ENCODE measurements around the gene C1orf174.

The C1orf174 gene

DNA sequence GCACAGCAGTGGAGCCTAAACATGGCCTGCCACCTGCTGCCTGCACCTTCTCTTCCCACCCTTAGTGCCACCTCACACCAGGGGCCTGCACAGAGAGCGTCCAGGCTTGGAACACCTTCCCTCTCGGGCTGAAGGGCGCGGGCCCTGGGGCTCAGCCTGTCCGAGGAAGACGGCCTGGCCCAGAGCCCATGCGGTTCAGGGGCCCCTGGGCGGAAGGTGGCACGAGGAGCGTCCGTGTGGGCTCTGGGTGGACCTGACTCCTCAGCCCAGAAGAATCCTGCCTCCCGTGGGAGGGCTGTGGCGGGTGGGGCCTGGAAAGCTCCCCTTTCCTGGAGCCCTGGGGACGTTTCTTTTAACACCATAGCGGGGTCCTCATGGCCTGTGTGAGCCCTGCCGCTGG, 23.4 kb downstream of the C1orf174 start:
- DNase-seq (ENCODE audit: extremely low read depth in 1 of 2, low read depth in 1 of 2): no peak

DNA sequence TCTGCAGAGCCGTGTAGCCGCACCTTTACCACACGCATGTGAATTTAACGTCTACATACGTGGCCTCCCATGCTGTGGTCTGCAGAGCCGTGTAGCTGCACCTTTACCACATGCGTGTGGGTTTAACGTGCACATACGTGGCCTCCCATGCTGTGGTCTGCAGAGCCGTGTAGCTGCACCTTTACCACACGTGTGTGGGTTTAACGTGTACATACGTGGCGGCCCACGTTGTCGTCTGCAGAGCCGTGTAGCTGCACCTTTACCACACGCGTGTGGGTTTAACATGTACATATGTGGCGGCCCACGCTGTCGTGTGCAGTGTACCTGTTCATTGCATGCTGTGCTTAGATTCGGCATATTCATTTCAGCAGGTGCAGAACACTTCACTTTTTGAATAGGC, 25.3 kb downstream of the C1orf174 start:
- DNase-seq (ENCODE audit: extremely low read depth in 1 of 2, low read depth in 1 of 2): no peak

DNA sequence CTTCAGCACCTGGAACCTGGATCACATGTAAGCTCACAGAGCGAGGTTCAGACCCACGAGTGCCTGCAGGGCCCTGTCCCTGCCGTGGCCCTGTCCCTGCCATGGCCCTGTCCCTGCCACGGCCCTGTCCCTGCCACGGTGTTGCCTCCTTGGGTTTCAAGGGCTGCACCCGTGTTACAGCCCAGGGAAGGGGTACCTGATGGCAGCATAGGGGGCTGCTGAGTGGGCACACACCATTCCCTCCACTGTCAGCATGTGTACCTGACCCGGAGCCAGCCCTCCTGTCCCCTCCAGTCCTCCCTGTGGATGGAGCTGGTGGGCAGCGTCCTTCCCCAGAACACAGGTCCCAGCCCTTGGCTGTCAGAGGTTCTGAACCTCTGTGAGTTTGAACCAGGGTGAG, 27.5 kb downstream of the C1orf174 start:
- no peak for DNase-seq (ENCODE audit: extremely low read depth in 1 of 2, low read depth in 1 of 2)

DNA sequence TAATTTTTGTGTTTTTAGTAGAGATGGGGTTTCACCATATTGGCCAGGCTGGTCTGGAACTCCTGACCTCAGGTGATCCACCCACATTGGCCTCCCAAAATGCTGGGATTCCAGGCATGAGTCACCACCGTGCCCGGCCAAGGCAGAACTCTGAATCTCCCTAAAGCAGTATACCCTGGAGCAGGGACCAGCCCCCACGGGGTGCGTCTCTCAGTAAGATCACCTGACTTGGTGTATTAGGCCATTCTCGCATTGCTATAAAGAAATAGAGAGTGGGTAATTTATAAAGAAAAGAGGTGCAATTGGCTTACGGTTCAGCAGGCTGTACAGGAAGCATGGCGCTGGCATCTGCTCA, 28.6 kb downstream of the C1orf174 start:
- no peak for DNase-seq (ENCODE audit: extremely low read depth in 1 of 2, low read depth in 1 of 2)

DNA sequence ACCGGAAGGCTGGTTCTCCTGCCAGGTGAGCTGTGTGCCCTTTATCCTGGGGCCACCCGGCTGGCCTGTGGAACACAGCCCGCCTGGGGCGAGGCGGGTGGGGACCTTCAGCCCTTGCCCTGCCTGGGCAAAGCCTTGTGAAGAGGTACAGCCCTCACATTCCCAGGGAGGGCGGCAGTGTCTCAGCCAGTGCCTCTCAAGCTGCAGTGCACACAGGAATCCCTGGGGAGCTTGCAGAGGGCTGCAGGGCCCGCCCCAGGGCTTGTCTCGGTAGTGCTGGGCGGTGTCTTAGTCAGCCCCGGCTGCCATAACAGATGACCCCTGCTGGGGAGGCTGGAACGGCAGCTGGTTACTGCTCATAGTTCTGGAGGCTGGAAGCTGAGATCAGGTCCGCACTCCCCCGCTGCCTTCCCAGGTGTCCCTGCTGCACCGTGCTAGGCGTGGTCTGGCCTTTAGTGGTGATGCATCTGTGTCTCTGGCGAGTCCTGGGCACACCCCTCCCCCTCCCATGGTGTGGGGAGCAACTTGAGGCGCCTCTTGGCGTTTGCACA, 30.2 kb downstream of the C1orf174 start:
- no peak for DNase-seq (ENCODE audit: extremely low read depth in 1 of 2, low read depth in 1 of 2)

DNA sequence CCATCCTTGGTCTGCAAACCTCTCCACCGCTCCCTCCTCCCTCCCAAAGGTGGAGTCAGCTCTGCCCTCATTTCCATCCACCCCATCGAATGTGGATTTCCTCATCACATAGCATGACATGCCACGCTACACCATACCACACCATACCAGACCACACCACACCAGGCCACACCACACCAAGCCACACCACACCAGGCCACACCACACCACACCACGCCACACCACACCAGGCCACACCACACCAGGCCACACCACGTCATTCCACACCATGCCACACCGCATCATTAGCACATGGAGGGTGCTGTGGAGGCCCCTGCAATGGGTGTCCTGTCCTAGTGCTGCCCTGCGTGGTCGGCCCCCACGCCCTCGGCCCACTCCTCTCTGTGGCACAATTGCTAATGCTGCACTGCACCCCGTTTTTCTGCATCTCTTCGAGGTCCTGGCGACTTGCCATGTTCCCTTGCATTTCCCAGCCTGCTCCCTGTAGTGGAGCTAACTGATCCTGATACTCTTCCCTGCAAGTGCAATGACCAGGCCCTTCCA, 31.5 kb downstream of the C1orf174 start:
- DNase-seq (ENCODE audit: extremely low read depth in 1 of 2, low read depth in 1 of 2): no peak

DNA sequence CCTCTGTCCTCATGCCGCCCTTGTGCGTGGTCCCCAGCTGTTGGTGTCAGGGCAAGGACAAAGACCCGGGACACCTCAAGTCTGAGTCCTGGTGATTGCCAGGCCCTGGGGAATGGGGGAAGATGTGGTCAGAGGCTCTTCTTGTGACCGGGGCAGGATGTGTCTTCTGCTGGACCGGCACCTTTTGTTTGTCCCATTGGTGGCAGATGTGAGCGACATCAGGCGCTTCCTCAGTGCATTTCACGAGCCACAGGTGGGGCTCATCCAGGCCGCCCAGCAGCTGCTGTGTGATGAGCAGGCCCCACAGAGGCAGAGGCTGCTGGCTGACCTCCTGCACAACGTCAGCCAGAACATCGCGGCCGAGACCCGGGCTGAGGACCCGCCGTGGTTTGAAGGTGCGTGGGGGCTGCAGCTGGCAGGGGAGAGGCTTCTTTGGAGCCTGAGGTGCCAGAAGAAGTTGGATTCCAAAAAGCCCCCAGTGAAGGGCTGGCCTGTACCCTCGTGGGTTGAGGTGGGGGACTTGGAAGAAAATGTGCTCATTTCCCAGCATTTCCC, 34.4 kb downstream of the C1orf174 start:
- no peak for DNase-seq (ENCODE audit: extremely low read depth in 1 of 2, low read depth in 1 of 2)

DNA sequence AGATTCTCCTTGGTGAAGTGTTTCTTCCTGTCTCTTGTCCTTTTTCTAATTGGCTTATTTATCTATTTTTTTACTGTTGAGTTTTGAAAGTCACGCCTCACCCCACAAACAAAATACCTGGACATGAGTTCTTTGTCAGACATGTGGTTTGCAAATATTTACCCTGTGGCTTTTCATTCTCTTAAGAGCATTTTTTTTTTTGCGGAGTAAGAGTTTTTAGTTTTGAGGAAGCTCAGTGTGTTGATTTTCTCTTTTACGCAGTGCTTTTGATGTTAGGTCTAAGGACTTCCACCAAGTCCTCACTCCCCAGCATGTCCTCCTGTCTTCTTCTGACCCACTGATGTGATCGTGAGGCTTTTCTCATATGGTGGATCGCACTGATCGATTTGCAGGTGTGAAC, 35.2 kb downstream of the C1orf174 start:
- no peak for DNase-seq (ENCODE audit: extremely low read depth in 1 of 2, low read depth in 1 of 2)

DNA sequence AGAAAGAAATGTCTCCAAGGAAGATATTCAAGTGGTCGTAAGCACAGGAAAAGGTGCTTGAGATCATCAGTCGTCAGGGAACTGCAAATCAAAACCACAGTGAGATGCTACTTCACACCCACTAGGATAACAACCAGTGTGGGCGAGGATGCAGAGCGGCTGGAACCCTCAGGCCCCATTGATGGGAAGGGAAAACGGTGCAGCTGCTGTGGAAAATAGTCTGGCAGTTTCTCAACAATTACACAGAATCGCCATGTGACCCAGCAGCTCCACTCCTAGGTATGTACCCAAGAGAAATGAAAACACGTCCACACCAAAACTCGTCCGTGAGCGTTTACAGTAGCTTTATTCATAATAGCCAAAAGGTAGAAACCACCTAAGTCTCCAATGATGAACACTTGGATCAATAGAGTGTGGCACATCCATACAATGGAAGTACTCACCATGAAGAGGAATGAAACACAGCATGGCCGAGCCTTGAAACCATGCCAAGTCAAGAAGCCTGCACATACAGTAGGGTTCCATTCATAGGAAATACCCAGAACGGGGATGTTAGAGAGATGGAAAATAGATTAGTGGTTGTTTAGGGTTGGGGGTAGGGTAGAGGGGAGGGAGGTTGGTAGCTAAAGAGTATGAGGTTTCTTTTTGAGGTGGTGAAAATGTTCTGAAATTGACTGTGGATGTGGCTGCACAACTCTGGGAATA, 36.7 kb downstream of the C1orf174 start:
- DNase-seq (ENCODE audit: extremely low read depth in 1 of 2, low read depth in 1 of 2): no peak

DNA sequence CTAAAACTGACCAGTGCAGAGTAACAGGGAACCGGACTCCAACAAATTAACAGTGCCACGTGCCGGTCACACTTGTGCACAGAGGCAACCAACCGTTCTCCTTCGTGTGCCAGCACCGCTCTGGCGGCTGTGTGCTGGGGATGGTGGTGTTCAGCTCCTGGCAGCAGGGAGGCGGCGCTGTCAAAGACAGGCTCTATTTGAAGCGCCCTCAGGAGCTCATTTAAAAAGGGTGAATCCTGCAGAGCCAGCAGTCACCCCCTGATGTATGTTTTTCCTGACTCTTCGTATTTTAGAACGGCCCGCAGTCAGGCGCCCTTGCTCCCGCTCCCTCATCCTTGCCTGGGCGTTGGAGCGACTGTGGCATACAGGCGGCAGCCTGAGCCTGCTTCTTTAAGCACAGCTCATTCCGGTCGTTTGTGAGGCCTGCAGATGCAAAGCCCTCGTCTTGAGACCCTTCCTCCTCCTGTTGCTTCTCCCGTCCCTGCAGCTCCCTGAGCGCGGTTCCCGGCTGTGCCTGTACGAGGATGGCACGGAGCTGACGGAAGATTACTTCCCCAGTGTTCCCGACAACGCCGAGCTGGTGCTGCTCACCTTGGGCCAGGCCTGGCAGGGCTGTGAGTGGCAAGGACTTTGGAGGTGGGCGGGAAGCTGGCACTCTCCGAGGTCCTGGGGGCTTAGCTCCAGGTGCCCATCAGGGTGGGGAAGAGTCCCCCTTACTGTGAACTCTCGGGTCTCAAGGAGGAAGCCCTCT, 41.7 kb downstream of the C1orf174 start:
- no peak for DNase-seq (ENCODE audit: extremely low read depth in 1 of 2, low read depth in 1 of 2)

DNA sequence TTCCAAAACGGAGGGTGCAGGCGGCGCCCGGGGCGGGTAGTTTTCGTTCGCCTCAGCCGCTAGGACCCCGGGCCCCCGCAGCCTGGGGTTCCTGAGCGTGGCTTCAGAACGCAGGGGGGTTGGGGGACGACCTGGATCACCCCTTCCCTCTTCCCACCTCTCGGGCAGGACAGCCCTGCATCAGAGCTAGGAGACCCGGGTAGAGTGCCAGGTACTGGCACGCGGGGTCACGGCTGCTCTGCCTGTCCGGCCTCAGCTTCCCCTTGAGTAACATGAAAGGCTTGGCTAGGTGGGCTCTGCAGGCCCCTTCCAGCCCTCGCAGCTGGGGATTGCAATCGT, 42.3 kb downstream of the C1orf174 start:
- DNase-seq (ENCODE audit: extremely low read depth in 1 of 2, low read depth in 1 of 2): no peak

DNA sequence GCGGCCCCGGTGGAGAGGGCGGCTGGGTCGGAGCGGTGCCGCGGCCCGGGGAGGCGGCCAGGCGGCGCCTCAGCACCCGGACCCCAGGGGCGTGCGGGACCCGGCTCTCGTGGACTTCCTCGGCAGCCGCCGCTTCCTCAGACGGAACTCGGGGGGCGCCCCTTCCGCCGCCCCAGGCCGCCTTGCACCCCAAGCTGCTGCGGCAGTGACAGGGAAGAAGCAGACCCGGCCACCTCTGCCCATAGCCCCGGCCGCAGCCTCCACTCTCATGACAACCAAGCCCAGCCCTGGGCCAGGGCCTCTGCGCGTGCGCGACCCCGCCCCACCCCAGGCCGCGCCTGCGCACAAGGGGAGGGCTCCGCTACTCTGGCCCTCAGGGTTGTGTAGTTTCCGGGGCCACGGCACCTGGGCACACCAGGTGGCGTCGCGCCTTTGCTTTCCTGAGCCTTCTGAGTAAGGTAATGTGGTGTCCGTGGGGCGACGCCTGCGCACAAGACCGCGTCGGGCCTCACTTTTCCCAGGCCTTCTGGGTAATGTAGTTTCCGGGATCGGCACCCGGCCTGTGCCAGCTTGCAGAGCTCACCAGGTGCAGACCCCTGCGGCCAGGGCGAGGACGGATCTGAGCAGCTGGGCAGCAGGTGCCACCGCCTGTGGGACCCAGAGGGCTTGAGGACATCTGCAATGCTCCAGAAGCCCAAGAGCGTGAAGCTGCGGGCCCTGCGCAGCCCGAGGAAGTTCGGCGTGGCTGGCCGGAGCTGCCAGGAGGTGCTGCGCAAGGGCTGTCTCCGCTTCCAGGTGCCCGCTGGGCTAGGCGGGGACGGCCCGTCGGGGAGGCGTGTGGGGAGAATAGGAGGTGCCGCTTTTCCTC, 42.9 kb downstream of the C1orf174 start, which contains the start of the genes CEP104 and DFFB:
Gene CEP104, minus strand, starts transcription at position 289 of the 868 bp plus-strand sequence. CDS start 4,804 bp downstream, outside the sequence.
Gene DFFB, plus strand, starts transcription at position 554 of the 868 bp plus-strand sequence. Its CDS starts 128 bp downstream, at position 682.
- DNase-seq (ENCODE audit: extremely low read depth in 1 of 2, low read depth in 1 of 2): peak; percentile 89 to 93

DNA sequence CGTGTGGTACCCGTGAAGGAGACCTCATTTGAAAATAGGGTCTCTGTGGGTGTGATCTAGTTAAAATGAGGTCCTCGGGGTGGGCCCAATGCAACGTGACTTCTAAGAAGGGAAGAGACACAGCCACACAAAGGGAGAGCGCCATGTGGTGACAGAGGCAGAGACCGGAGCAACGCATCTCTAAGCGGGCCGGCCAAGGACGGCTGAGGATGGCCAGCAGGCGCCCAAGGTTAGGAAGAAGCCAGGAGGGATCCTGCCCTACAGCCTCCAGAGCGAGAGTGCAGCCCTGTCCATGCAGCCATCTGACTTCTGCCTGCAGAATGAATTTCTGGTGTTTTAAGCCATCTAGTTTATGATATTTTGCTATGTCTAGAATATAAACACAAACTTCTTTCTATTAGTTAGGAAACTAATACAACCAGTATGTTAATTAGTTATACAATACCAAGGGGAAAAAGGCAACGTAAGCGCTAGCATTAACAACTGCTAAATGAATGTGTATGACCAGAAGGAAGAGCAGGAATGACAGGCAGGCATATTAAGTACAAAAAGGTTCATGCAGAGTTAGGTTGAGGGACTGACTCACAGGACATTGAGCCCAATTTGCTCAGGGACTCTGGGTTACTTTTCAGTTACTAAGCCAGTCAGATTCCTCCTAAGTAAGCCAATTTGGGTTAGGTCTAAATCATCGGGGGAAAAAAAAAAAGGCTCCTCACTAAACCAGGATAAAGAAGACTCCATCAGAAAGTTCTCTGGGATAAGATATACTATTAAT, 47.2 kb downstream of the C1orf174 start:
- DNase-seq (ENCODE audit: extremely low read depth in 1 of 2, low read depth in 1 of 2): no peak

DNA sequence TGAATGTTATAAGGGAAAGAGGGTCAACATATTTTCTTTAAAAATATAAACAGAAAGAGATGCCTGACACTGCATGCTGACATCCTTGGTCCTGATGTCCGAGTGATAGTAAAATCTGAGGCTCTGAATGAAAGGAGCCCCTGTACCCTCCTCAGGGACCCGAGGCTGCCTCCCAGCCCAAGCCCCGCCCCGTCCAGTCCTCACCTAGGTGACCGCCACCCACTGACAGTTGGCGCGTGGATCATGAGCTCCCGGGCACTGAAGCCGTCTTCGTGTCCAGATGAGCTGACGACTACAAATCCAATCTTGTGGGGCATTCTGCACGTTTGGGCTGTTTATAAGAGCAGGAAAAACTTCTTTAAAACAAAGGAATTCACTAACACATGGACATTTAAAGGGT, 48.0 kb downstream of the C1orf174 start:
- no peak for DNase-seq (ENCODE audit: extremely low read depth in 1 of 2, low read depth in 1 of 2)

DNA sequence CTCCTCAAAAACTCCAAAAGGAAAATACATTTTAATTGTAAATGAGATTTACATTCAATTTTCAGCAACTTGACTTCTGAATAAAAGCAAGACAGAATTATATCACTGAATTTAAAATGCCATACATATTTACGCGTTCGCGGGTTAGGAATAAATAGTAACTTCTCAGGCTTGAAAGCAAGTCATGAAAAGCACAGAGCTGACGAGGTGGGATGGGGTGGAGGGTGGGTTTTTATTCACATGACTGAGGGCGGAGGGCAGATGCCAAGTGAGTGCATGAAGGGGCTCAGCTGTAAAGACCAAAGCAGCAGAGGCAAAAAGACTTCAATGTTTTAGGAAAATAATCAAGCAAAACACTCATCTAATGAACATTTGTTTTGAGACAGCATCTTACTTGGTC, 48.8 kb downstream of the C1orf174 start:
- no peak for DNase-seq (ENCODE audit: extremely low read depth in 1 of 2, low read depth in 1 of 2)

DNA sequence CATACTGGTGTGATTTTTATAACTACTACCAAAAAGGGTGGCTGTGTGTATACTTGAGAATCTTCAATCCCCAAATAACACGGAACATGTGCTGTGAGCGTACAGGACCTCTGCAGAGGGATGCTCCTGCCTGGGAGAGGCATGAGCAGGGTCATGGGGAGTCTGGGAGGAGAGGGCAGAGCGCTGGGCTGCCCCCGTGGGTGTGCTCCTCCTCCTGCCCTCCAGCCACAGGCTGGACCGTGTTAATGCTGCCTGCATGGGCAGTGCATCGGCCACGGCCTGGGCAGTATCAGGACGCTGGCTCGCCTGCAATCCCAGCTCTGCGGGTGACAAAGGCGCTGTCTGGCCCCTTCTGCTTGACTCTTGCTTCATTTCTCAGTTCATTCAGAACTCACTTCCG, 49.2 kb downstream of the C1orf174 start:
- DNase-seq (ENCODE audit: extremely low read depth in 1 of 2, low read depth in 1 of 2): no peak

DNA sequence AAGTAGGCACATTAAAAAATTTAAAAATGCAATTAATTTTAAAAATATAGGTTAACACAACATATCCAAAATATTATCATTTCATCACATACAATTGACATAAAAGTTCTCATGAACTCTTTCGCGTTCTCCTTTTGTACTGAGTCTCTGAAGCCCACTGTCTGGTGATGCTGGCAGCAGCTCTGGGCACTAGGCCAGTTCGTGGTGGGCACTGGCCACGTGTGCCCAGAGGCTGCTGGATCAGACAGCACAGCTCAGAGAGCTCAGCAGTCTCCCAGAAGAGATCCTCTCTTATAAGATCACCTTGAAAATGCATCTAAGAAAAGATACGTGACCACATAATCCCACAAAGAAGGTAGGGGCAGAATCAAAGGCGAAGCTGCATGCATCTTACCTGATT, 53.0 kb downstream of the C1orf174 start:
- no peak for DNase-seq (ENCODE audit: extremely low read depth in 1 of 2, low read depth in 1 of 2)

DNA sequence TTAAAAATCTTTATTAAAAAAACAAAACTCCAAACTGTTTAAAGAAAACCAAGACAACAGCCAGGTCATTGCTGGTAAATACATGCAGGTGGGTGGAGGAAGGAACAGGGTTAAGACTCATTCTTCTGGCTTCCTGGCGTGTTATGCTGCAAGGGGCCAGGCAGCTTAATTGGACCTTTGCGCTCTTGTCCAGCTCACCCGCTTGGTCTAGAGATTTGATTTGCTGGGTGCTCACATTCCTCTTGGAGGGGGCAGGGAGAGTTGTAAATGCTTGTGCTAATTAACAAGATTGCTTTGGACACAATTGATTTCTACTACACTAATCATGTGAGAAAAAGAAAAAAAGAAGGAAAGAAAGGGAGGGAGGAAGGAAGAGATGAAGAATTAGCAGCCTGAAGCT, 53.5 kb downstream of the C1orf174 start:
- DNase-seq (ENCODE audit: extremely low read depth in 1 of 2, low read depth in 1 of 2): no peak

DNA sequence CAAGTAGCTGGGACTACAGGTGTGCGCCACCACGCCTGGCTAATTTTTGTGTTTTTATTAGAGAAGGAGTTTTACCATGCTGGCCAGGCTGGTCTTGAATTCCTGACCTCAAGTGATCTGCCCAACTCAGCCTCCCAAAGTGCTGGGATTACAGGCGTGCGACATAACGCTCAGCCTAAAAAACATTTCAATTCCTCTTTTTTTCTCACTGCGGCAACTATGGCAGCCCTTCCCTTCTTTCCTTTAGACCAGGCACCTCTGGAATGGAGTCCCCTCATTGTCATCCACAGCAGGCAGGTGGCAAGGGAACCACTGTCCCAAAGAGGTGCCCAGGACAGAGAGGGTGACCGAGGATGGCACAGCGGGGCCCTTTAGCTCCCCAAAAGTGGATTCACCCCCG, 57.2 kb downstream of the C1orf174 start:
- DNase-seq (ENCODE audit: extremely low read depth in 1 of 2, low read depth in 1 of 2): no peak

DNA sequence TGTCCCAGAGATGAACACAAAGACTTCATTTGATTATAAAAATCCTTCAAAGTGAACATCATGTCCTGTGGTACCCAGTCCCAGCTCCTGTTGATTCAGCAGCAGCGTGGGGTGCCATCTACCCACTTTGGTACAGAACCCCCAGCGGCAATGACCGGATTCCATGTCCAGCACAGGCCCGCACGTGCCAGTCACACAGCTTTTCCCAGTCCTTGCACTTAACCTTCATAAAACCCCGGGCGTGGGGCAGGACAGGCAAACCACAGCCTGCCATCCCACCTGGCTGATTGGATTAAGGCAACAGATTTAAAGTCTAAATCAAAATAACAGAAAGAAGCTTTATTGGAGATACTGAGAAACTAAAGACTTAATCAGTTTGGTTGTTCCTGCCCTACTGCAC, 58.6 kb downstream of the C1orf174 start:
- no peak for DNase-seq (ENCODE audit: extremely low read depth in 1 of 2, low read depth in 1 of 2)

All from activated CD8-positive, alpha-beta memory T cell treated with anti-CD3 and anti-CD28 coated beads for 1 hour (primary cell).